GM12878 (cell line): ENCODE results near the gene ZC3H12D. TPM values are rescaled to one million over a fixed set of nuclear protein-coding genes. Genes with fewer than 3 reads are reported as not detected.

Experiments used
- ATAC-seq: fragments of 200-7000 bp; cut with Tn5 transposase; 3 replicates; pipeline ENCODE4 v1.9.1; 2020; ENCODE audit warnings: mild to moderate bottlenecking, moderate library complexity
- BruUV-seq: library from RNA; stranded (reverse); fragments of 400-500 nt; replicated peaks from 2 replicates; lab custom pipeline; 2021; lab: Mats Ljungman, UMichigan
- CTCF ChIA-PET: fragments of 300-600 bp; sonication (Branson Sonifier 250); formaldehyde crosslinking; extraction: SDS; loops from one replicate; lab custom pipeline; 2021; ENCODE audit warnings: inconsistent platforms; lab: Yijun Ruan, JAX
- POLR2A ChIA-PET: fragments of 350-600 bp; formaldehyde crosslinking; extraction: SDS; loops from one replicate; lab custom pipeline; 2021; ENCODE audit warnings: inconsistent platforms; lab: Charles Lee
- RAD21 ChIA-PET: fragments of 300-600 bp; sonication (Branson Sonifier 250); formaldehyde crosslinking; loops from one replicate; lab custom pipeline; 2023; ENCODE audit warnings: antibody characterized with exemption; ENCODE audit not compliant: unreplicated experiment; lab: Charles Lee
- SMC1A ChIA-PET: fragments of 300-600 bp; sonication (Branson Sonifier 250); formaldehyde crosslinking; loops from one replicate; lab custom pipeline; 2023; ENCODE audit not compliant: unreplicated experiment, uncharacterized antibody; lab: Charles Lee
- DNase-seq: peaks from one replicate; pipeline ENCODE4 v3.0.0-alpha.2; 2011; ENCODE audit warnings: low read depth, low spot score
- FAIRE-seq: peaks from 3 replicates; lab custom pipeline; 2011; peaks lifted over from hg19 to GRCh38; lab: Jason Lieb, UNC
- H2AFZ ChIP-seq: 2 replicates; pipeline ENCODE4 v1.6.0; 2011; ENCODE audit warnings: low read depth, low read length, control low read depth; ENCODE audit not compliant: control insufficient read depth
- H3K27ac ChIP-seq: 2 replicates; pipeline ENCODE4 v1.5.1; 2011; ENCODE audit warnings: control low read depth; ENCODE audit not compliant: control insufficient read depth, insufficient read depth
- H3K27me3 ChIP-seq, 2 experiments: replicated peaks in 1 of 2; 2 replicates each; pipeline versions ENCODE4 v1.6.0 to v1.6.1; 2011; ENCODE audit warnings: low read length in 1 of 2; ENCODE audit not compliant: control insufficient read depth in 2 of 2, insufficient read depth in 2 of 2
- H3K36me3 ChIP-seq, 2 experiments: 2 replicates each; pipeline ENCODE4 v1.5.1; 2011; ENCODE audit warnings: low read length in 1 of 2; ENCODE audit not compliant: control insufficient read depth in 2 of 2, insufficient read depth in 2 of 2
- H3K4me1 ChIP-seq: 2 replicates; pipeline ENCODE4 v1.6.1; 2011; ENCODE audit warnings: mild to moderate bottlenecking, low read length, moderate library complexity, mixed read lengths; ENCODE audit not compliant: control insufficient read depth, insufficient read depth
- H3K4me2 ChIP-seq: 2 replicates; pipeline ENCODE4 v1.6.0; 2011; ENCODE audit warnings: control low read depth; ENCODE audit not compliant: control insufficient read depth, insufficient read depth
- H3K4me3 ChIP-seq: fragments of 200-600 bp; sonication (generic); 2 replicates; pipeline ENCODE4 v1.5.1; 2016
- H3K79me2 ChIP-seq: 2 replicates; pipeline ENCODE4 v1.6.0; 2011; ENCODE audit warnings: low read length; ENCODE audit not compliant: control insufficient read depth, insufficient read depth
- H3K9ac ChIP-seq: 2 replicates; pipeline ENCODE4 v1.8.0; 2011; ENCODE audit warnings: low read length, control low read depth, mixed read lengths; ENCODE audit not compliant: control insufficient read depth, insufficient read depth
- H3K9me3 ChIP-seq: replicated peaks from 3 replicates; pipeline ENCODE4 v1.5.1; 2011; ENCODE audit warnings: mild to moderate bottlenecking, low read length; ENCODE audit not compliant: control insufficient read depth, insufficient read depth
- H4K20me1 ChIP-seq: 2 replicates; pipeline ENCODE4 v1.6.0; 2011; ENCODE audit not compliant: control insufficient read depth, insufficient read depth
- GABPA ChIP-seq: IDR thresholded peaks from 2 replicates; pipeline ENCODE4 v1.6.1; 2014; ENCODE audit warnings: antibody characterized with exemption, low read depth, mild to moderate bottlenecking, inconsistent platforms
- HDAC6 ChIP-seq: fragments of 200-600 bp; sonication (generic); IDR thresholded peaks from one replicate; pipeline ENCODE4 v1.8.0; 2017; ENCODE audit warnings: antibody characterized with exemption; ENCODE audit not compliant: unreplicated experiment
- IKZF2 ChIP-seq, 2 experiments: fragments of 450-650 bp; IDR thresholded peaks; 2 replicates each; pipeline ENCODE4 v1.6.1; 2017; ENCODE audit warnings: mild to moderate bottlenecking in 2 of 2, moderate library complexity in 2 of 2
- MTA2 ChIP-seq: fragments of 450-650 bp; IDR thresholded peaks from 2 replicates; pipeline ENCODE4 v1.6.1; 2016; ENCODE audit warnings: low read depth, mild to moderate bottlenecking, moderate library complexity
- RAD21 ChIP-seq: IDR thresholded peaks from 2 replicates; pipeline ENCODE4 v1.6.1; 2011; ENCODE audit warnings: mild to moderate bottlenecking, low read depth, low read length, moderate library complexity; ENCODE audit not compliant: insufficient read depth
- TARDBP ChIP-seq: IDR thresholded peaks from 2 replicates; pipeline ENCODE4 v1.6.1; 2016; ENCODE audit warnings: borderline replicate concordance
- ZNF217 ChIP-seq: fragments of 450-650 bp; IDR thresholded peaks from 2 replicates; pipeline ENCODE4 v1.6.1; 2017; ENCODE audit warnings: antibody characterized with exemption, mild to moderate bottlenecking
- WGBS: methylation state at CpG from one replicate; pipeline ENCODE4 v1.1.6; 2016; ENCODE audit warnings: low lambda C conversion rate; ENCODE audit not compliant: insufficient replicate concordance, insufficient coverage; ENCODE audit errors: missing lambda C conversion rate; 5-methylcytosine and 5-hydroxymethylcytosine counted together
- in situ Hi-C: fragments of 300-500 bp; cut with MboI; formaldehyde crosslinking; loops from 9 replicates; pipeline ENCODE4 v1.14.3; 2018; ENCODE audit warnings: mixed read lengths
- intact Hi-C: fragments of 100-400 bp; cut with micrococcal nuclease; formaldehyde crosslinking; loops from one replicate; pipeline ENCODE4 v1.14.2; 2022; ENCODE audit not compliant: unreplicated experiment
- polyA plus RNA-seq, 11 experiments: library from polyadenylated mRNA; depleted of rRNA in 4 of 11; unstranded in 6 of 11; stranded (reverse) in 5 of 11; fragments of >200 nt; fragmentation: Nextera tagmentation in 4 of 11; fragmentation: Illumina TruSeq in 1 of 11; extraction: Ambion mirVana in 4 of 11; extraction: Trizol in 1 of 11; gene quantifications; 1 replicate in 1 of 11; 2 replicates in 10 of 11; pipeline versions ENCODE4 v1.2.1 to v1.2.3, GENCODE V29; 2011 to 2016; ENCODE audit warnings: inconsistent platforms in 2 of 11, missing spikeins in 2 of 11, low read depth in 1 of 11
- total RNA-seq, 4 experiments: library from RNA; depleted of rRNA in 3 of 4; stranded (reverse); fragments of >200 nt in 3 of 4; fragmentation: Illumina TruSeq in 1 of 4; extraction: Trizol in 1 of 4; gene quantifications; 2 replicates each; pipeline versions ENCODE4 v1.2.1 to v1.2.3, GENCODE V29; 2013 to 2021
- TF ChIP-seq, protein P1 (sequence below): fragments of 450-650 bp; IDR thresholded peaks from 2 replicates; pipeline ENCODE4 v1.6.1; 2017; ENCODE audit warnings: antibody characterized with exemption, mild to moderate bottlenecking, moderate library complexity
- TF ChIP-seq, protein P2 (sequence below): fragments of 450-650 bp; IDR thresholded peaks from 2 replicates; pipeline ENCODE4 v1.6.1; 2017; ENCODE audit warnings: mild to moderate bottlenecking, low read depth, inconsistent platforms; ENCODE audit not compliant: poor library complexity, severe bottlenecking
- TF ChIP-seq, protein P3 (sequence below): fragments of 450-650 bp; formaldehyde crosslinking; IDR thresholded peaks from 2 replicates; pipeline ENCODE4 v1.5.0; 2022; ENCODE audit warnings: mild to moderate bottlenecking, missing genetic modification characterization

Gene ZC3H12D
- total and polyA plus RNA-seq, 10 of the 15 experiments (the other 5 are each of a cell fraction or from before 2014, with no cell fraction given), result 1.4 to 29.7 (median 8.8) TPM

DNA sequence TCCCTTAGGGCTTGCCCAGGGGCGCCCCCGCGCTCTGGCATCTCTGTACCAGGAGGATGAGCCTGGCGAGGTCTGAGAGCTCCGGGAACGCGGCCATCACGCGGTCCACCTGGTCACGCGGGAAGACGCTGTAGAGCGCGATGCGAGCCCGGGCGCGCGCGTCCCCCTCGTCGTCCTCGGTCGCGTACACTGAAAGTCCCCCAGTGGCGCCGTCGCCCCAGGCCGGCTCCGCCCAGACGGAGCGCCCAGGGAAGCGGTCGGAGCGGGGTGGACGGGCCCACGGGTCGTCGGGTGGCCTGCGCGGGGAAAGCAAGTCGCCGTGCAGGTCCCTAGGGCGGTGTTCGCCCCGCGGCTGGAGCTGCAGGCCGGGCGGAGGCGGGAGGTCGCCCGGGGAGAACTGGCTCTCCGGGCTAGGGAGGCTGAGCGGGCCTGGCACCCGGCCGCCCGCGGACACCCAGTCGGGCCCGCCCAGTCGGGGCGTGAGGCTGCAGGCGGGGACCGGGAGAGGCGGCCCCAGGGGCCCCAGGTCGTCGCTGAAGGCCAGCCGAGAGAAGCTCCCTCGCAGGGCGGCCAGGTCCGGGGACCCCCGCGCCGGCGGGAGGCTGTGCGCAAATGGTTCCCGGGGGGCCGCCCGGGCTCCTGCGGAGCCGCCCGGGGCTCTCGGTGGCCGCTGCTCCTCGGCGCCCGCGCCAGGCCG, 34.0 kb downstream of the ZC3H12D start (continued):
- TF ChIP-seq, protein P1, sequence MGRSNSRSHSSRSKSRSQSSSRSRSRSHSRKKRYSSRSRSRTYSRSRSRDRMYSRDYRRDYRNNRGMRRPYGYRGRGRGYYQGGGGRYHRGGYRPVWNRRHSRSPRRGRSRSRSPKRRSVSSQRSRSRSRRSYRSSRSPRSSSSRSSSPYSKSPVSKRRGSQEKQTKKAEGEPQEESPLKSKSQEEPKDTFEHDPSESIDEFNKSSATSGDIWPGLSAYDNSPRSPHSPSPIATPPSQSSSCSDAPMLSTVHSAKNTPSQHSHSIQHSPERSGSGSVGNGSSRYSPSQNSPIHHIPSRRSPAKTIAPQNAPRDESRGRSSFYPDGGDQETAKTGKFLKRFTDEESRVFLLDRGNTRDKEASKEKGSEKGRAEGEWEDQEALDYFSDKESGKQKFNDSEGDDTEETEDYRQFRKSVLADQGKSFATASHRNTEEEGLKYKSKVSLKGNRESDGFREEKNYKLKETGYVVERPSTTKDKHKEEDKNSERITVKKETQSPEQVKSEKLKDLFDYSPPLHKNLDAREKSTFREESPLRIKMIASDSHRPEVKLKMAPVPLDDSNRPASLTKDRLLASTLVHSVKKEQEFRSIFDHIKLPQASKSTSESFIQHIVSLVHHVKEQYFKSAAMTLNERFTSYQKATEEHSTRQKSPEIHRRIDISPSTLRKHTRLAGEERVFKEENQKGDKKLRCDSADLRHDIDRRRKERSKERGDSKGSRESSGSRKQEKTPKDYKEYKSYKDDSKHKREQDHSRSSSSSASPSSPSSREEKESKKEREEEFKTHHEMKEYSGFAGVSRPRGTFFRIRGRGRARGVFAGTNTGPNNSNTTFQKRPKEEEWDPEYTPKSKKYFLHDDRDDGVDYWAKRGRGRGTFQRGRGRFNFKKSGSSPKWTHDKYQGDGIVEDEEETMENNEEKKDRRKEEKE, result no peak
- TF ChIP-seq MTA2, result no peak

- H3K27ac ChIP-seq, result no peak overlapping the region
Measured at GRCh38 chr6:149449831-149450678, 34.8 kb downstream of the ZC3H12D start.

More at GRCh38 chr6:149449831-149450678, 34.8 kb downstream of the ZC3H12D start:
- DNase-seq (no peak), FAIRE-seq (no peak), ATAC-seq (no peak)
- TF ChIP-seq HDAC6, result no peak
- TF ChIP-seq, protein P2, sequence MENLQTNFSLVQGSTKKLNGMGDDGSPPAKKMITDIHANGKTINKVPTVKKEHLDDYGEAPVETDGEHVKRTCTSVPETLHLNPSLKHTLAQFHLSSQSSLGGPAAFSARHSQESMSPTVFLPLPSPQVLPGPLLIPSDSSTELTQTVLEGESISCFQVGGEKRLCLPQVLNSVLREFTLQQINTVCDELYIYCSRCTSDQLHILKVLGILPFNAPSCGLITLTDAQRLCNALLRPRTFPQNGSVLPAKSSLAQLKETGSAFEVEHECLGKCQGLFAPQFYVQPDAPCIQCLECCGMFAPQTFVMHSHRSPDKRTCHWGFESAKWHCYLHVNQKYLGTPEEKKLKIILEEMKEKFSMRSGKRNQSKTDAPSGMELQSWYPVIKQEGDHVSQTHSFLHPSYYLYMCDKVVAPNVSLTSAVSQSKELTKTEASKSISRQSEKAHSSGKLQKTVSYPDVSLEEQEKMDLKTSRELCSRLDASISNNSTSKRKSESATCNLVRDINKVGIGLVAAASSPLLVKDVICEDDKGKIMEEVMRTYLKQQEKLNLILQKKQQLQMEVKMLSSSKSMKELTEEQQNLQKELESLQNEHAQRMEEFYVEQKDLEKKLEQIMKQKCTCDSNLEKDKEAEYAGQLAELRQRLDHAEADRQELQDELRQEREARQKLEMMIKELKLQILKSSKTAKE, result no peak
- no peak for TF ChIP-seq IKZF2 (IDR thresholded peaks at IDR 0.05)
- TF ChIP-seq TARDBP, result no peak
- TF ChIP-seq RAD21, result no peak
- TF ChIP-seq GABPA, result no peak
- TF ChIP-seq ZNF217, result no peak
- TF ChIP-seq, protein P3, sequence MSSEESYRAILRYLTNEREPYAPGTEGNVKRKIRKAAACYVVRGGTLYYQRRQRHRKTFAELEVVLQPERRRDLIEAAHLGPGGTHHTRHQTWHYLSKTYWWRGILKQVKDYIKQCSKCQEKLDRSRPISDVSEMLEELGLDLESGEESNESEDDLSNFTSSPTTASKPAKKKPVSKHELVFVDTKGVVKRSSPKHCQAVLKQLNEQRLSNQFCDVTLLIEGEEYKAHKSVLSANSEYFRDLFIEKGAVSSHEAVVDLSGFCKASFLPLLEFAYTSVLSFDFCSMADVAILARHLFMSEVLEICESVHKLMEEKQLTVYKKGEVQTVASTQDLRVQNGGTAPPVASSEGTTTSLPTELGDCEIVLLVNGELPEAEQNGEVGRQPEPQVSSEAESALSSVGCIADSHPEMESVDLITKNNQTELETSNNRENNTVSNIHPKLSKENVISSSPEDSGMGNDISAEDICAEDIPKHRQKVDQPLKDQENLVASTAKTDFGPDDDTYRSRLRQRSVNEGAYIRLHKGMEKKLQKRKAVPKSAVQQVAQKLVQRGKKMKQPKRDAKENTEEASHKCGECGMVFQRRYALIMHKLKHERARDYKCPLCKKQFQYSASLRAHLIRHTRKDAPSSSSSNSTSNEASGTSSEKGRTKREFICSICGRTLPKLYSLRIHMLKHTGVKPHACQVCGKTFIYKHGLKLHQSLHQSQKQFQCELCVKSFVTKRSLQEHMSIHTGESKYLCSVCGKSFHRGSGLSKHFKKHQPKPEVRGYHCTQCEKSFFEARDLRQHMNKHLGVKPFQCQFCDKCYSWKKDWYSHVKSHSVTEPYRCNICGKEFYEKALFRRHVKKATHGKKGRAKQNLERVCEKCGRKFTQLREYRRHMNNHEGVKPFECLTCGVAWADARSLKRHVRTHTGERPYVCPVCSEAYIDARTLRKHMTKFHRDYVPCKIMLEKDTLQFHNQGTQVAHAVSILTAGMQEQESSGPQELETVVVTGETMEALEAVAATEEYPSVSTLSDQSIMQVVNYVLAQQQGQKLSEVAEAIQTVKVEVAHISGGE, result no peak
- SMC1A ChIA-PET, result interaction anchor here (0.7 to 1.8 kb wide), 3 partner anchors 67 to 851 kb away, joined by 3 to 6 read pairs (median 3); no protein-coding TSS in a partner anchor
- intact Hi-C loops, result no loop called here
- CTCF ChIA-PET, result interaction anchor here (1.2 to 2.1 kb wide), 2 partner anchors 67 to 78 kb away, joined by 3 to 9 read pairs; no protein-coding TSS in a partner anchor
- Histone ChIP-seq H3K4me1 (no peaks in the 10 kb centered on the region), H3K36me3 (peaks cover under 1 to 18% of the 10 kb centered on the region in 2 experiments; a peak in 3 of 4 replicates), H3K4me3 (no peak overlapping the region), H3K79me2 (no peaks in the 10 kb centered on the region), H3K4me2 (no peak overlapping the region), H3K9ac (no peak overlapping the region), H2AFZ (no peak overlapping the region), H4K20me1 (no peaks in the 10 kb centered on the region), H3K27me3 (no peaks in the 10 kb centered on the region), H3K9me3 (no peaks in the 10 kb centered on the region; the same call in 2 of the 3 replicates)
- POLR2A ChIA-PET, result interaction anchor here (0.6 to 1.0 kb wide), 2 partner anchors 11 to 14 kb away, joined by 4 to 10 read pairs; no protein-coding TSS in a partner anchor
- TSS peak; percentile 48 for BruUV-seq
- 98% methylated on average over 13 of the region's 14 CpGs for WGBS
- in situ Hi-C loops, result loop anchor here (25.0 kb wide), 1 partner anchor 688 kb away; no protein-coding TSS in a partner anchor
- RAD21 ChIA-PET, result interaction anchor here (1.6 kb wide), 1 partner anchor 68 kb away, joined by 5 read pairs; no protein-coding TSS in a partner anchor
